Stimulated activated CD4-positive, alpha-beta T cell treated with anti-CD3 and anti-CD28 coated beads, Interleukin-1b, Interleukin-23, amount 100 ng/mL, for 4 hours (primary cell): Measurements from ENCODE around the gene LINC00305.

Experiments used
- DNase-seq, 2 donors: peaks; one replicate each; pipeline ENCODE4 v3.0.0-alpha.2; 2020; ENCODE audit warnings: low read depth in 2 of 2

Gene LINC00305

GRCh38 chr18:64115881-64116280 lies 33.0 kb downstream of the LINC00305 start:
- DNase-seq = no peak

GRCh38 chr18:64111950-64112349 lies 36.9 kb downstream of the LINC00305 start:
- DNase-seq = no peak

- no peak for DNase-seq
Measured at GRCh38 chr18:64110692-64111480, 38.0 kb downstream of the LINC00305 start.

GRCh38 chr18:64103986-64104385 lies 44.9 kb downstream of the LINC00305 start:
- no peak for DNase-seq

GRCh38 chr18:64100116-64100922 lies 48.6 kb downstream of the LINC00305 start:
- DNase-seq = no peak

GRCh38 chr18:64099244-64099643 lies 49.6 kb downstream of the LINC00305 start:
- DNase-seq = no peak

- no peak for DNase-seq
Measured at GRCh38 chr18:64097497-64097896, 51.4 kb downstream of the LINC00305 start.

GRCh38 chr18:64095056-64095455 lies 53.8 kb downstream of the LINC00305 start:
- no peak for DNase-seq

- DNase-seq = no peak
Measured at GRCh38 chr18:64094210-64094609, 54.7 kb downstream of the LINC00305 start.

GRCh38 chr18:64091526-64091925 lies 57.4 kb downstream of the LINC00305 start:
- DNase-seq = no peak

GRCh38 chr18:64090876-64091275 lies 58.0 kb downstream of the LINC00305 start:
- no peak for DNase-seq

- DNase-seq = no peak
Measured at GRCh38 chr18:64083916-64084315, 65.0 kb downstream of the LINC00305 start.

GRCh38 chr18:64082513-64082912 lies 66.4 kb downstream of the LINC00305 start:
- no peak for DNase-seq

GRCh38 chr18:64082054-64082453 lies 66.8 kb downstream of the LINC00305 start:
- no peak for DNase-seq

GRCh38 chr18:64073971-64074370 lies 74.9 kb downstream of the LINC00305 start:
- DNase-seq = no peak

GRCh38 chr18:64055019-64055418 lies 93.9 kb downstream of the LINC00305 start:
- no peak for DNase-seq

- DNase-seq = no peak
Measured at GRCh38 chr18:64053246-64053645, 95.6 kb downstream of the LINC00305 start.

GRCh38 chr18:64052772-64053171 lies 96.1 kb downstream of the LINC00305 start:
- DNase-seq = no peak

GRCh38 chr18:64044616-64045015 lies 104.3 kb downstream of the LINC00305 start:
- no peak for DNase-seq

- no peak for DNase-seq
Measured at GRCh38 chr18:64042728-64043358, 106.0 kb downstream of the LINC00305 start.

- no peak for DNase-seq
Measured at GRCh38 chr18:64037812-64038414, 111.0 kb downstream of the LINC00305 start.

- DNase-seq = no peak
Measured at GRCh38 chr18:64032312-64032711, 116.6 kb downstream of the LINC00305 start.
